Neural cell (in vitro differentiated cells): ENCODE results near the gene RAPGEF4.

ENCODE experiments used
- RAD21 ChIP-seq: fragments of 450-650 bp; conservative IDR thresholded peaks from 2 replicates; pipeline ENCODE4 v1.6.1; 2014; ENCODE audit warnings: antibody characterized with exemption, mild to moderate bottlenecking, moderate library complexity
- TF ChIP-seq, protein P1 (sequence below): fragments of 450-650 bp; IDR thresholded peaks from 2 replicates; pipeline ENCODE4 v1.5.1; 2014; ENCODE audit warnings: antibody characterized with exemption, mild to moderate bottlenecking, moderate library complexity; ENCODE audit not compliant: poor library complexity, severe bottlenecking

DNA sequence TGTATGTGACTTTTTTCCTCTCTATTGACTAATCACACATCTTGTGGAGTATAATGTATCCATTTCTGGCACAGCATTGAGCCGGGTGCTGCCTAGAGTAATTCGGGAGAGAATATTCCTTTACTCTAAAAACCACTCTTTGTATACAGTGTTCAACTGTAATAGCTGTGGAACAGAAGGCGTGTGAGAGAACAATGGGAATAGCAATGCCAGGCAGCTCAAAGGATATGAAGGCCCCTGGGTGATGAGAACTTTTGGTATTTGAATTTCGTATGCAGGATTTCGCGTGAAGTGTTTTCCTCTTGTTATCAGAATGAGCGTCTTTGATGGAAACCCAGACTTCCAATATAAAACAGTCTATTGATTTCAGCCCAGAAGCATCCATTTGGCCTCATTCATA lies 255.4 kb downstream of the RAPGEF4 start:
- TF ChIP-seq, protein P1, sequence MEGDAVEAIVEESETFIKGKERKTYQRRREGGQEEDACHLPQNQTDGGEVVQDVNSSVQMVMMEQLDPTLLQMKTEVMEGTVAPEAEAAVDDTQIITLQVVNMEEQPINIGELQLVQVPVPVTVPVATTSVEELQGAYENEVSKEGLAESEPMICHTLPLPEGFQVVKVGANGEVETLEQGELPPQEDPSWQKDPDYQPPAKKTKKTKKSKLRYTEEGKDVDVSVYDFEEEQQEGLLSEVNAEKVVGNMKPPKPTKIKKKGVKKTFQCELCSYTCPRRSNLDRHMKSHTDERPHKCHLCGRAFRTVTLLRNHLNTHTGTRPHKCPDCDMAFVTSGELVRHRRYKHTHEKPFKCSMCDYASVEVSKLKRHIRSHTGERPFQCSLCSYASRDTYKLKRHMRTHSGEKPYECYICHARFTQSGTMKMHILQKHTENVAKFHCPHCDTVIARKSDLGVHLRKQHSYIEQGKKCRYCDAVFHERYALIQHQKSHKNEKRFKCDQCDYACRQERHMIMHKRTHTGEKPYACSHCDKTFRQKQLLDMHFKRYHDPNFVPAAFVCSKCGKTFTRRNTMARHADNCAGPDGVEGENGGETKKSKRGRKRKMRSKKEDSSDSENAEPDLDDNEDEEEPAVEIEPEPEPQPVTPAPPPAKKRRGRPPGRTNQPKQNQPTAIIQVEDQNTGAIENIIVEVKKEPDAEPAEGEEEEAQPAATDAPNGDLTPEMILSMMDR = no peak
- no peak for TF ChIP-seq RAD21
